ENCODE results near the gene COG5.

The COG5 gene

GRCh38 chr7:107332488-107333269 is 231.0 kb downstream of the COG5 start:
- H3K4me1 Mint-ChIP-seq (ENCODE audit: low read depth): peaks cover 14% of the 10 kb centered on the region
- no peaks in the 10 kb centered on the region for H3K27me3 Mint-ChIP-seq
- peaks cover 13% of the 10 kb centered on the region for H3K36me3 Mint-ChIP-seq (ENCODE audit: low read depth)
- peak overlapping the region; percentile 81 for H3K27ac Mint-ChIP-seq
- H3K4me3 Mint-ChIP-seq: peak overlapping the region; percentile 24
- no peaks in the 10 kb centered on the region for H3K9me3 Mint-ChIP-seq

- no peak overlapping the region for H3K4me3 Mint-ChIP-seq
- no peak overlapping the region for H3K27ac Mint-ChIP-seq
- H3K4me1 Mint-ChIP-seq (ENCODE audit: low read depth): peaks cover 14% of the 10 kb centered on the region
- peaks cover 5% of the 10 kb centered on the region for H3K36me3 Mint-ChIP-seq (ENCODE audit: low read depth)
- H3K9me3 Mint-ChIP-seq: no peaks in the 10 kb centered on the region
- H3K27me3 Mint-ChIP-seq: no peaks in the 10 kb centered on the region
Measured at GRCh38 chr7:107330478-107330877, 233.2 kb downstream of the COG5 start.

- Mint-ChIP-seq H3K9me3 (no peaks in the 10 kb centered on the region), H3K27ac (no peak overlapping the region), H3K27me3 (no peaks in the 10 kb centered on the region), H3K36me3 (ENCODE audit: low read depth) (peaks cover 5% of the 10 kb centered on the region), H3K4me1 (ENCODE audit: low read depth) (peaks cover 11% of the 10 kb centered on the region), H3K4me3 (no peak overlapping the region)
Measured at GRCh38 chr7:107327986-107328569, 235.6 kb downstream of the COG5 start.

- Mint-ChIP-seq H3K27ac (no peak overlapping the region), H3K27me3 (no peaks in the 10 kb centered on the region), H3K4me1 (ENCODE audit: low read depth) (no peaks in the 10 kb centered on the region), H3K4me3 (no peak overlapping the region), H3K9me3 (no peaks in the 10 kb centered on the region), H3K36me3 (ENCODE audit: low read depth) (peaks cover 19% of the 10 kb centered on the region)
Measured at GRCh38 chr7:107326061-107326460, 237.7 kb downstream of the COG5 start.

GRCh38 chr7:107322015-107322414 is 241.7 kb downstream of the COG5 start:
- Mint-ChIP-seq H3K27me3 (no peaks in the 10 kb centered on the region), H3K27ac (no peak overlapping the region), H3K4me1 (ENCODE audit: low read depth) (no peaks in the 10 kb centered on the region), H3K4me3 (no peak overlapping the region), H3K36me3 (ENCODE audit: low read depth) (peaks cover 25% of the 10 kb centered on the region), H3K9me3 (no peaks in the 10 kb centered on the region)

- no peak overlapping the region for H3K27ac Mint-ChIP-seq
- H3K4me1 Mint-ChIP-seq (ENCODE audit: low read depth): no peaks in the 10 kb centered on the region
- no peaks in the 10 kb centered on the region for H3K9me3 Mint-ChIP-seq
- H3K4me3 Mint-ChIP-seq: no peak overlapping the region
- no peaks in the 10 kb centered on the region for H3K27me3 Mint-ChIP-seq
- H3K36me3 Mint-ChIP-seq (ENCODE audit: low read depth): peaks cover 25% of the 10 kb centered on the region
Measured at GRCh38 chr7:107321611-107322010, 242.1 kb downstream of the COG5 start.

GRCh38 chr7:107319724-107320228 is 243.9 kb downstream of the COG5 start:
- peaks cover 31% of the 10 kb centered on the region for H3K36me3 Mint-ChIP-seq (ENCODE audit: low read depth)
- no peaks in the 10 kb centered on the region for H3K27me3 Mint-ChIP-seq
- H3K4me1 Mint-ChIP-seq (ENCODE audit: low read depth): no peaks in the 10 kb centered on the region
- no peak overlapping the region for H3K4me3 Mint-ChIP-seq
- no peak overlapping the region for H3K27ac Mint-ChIP-seq
- H3K9me3 Mint-ChIP-seq: no peaks in the 10 kb centered on the region

GRCh38 chr7:107318523-107319160 is 245.1 kb downstream of the COG5 start:
- no peaks in the 10 kb centered on the region for H3K4me1 Mint-ChIP-seq (ENCODE audit: low read depth)
- peaks cover 34% of the 10 kb centered on the region for H3K36me3 Mint-ChIP-seq (ENCODE audit: low read depth)
- no peak overlapping the region for H3K4me3 Mint-ChIP-seq
- no peaks in the 10 kb centered on the region for H3K27me3 Mint-ChIP-seq
- no peak overlapping the region for H3K27ac Mint-ChIP-seq
- H3K9me3 Mint-ChIP-seq: no peaks in the 10 kb centered on the region

GRCh38 chr7:107315716-107316220 is 248.0 kb downstream of the COG5 start:
- Mint-ChIP-seq H3K36me3 (ENCODE audit: low read depth) (peaks cover 25% of the 10 kb centered on the region), H3K27me3 (no peaks in the 10 kb centered on the region), H3K27ac (no peak overlapping the region), H3K4me1 (ENCODE audit: low read depth) (no peaks in the 10 kb centered on the region), H3K9me3 (no peaks in the 10 kb centered on the region), H3K4me3 (no peak overlapping the region)

GRCh38 chr7:107313355-107313754 is 250.4 kb downstream of the COG5 start:
- no peaks in the 10 kb centered on the region for H3K27me3 Mint-ChIP-seq
- peaks cover 16% of the 10 kb centered on the region for H3K36me3 Mint-ChIP-seq (ENCODE audit: low read depth)
- no peak overlapping the region for H3K4me3 Mint-ChIP-seq
- no peak overlapping the region for H3K27ac Mint-ChIP-seq
- H3K9me3 Mint-ChIP-seq: no peaks in the 10 kb centered on the region
- no peaks in the 10 kb centered on the region for H3K4me1 Mint-ChIP-seq (ENCODE audit: low read depth)

GRCh38 chr7:107312418-107312817 is 251.3 kb downstream of the COG5 start:
- Mint-ChIP-seq H3K36me3 (ENCODE audit: low read depth) (peaks cover 16% of the 10 kb centered on the region), H3K9me3 (no peaks in the 10 kb centered on the region), H3K4me3 (no peak overlapping the region), H3K4me1 (ENCODE audit: low read depth) (no peaks in the 10 kb centered on the region), H3K27ac (no peak overlapping the region), H3K27me3 (no peaks in the 10 kb centered on the region)

- H3K9me3 Mint-ChIP-seq: no peaks in the 10 kb centered on the region
- H3K4me1 Mint-ChIP-seq (ENCODE audit: low read depth): no peaks in the 10 kb centered on the region
- no peak overlapping the region for H3K4me3 Mint-ChIP-seq
- H3K27me3 Mint-ChIP-seq: no peaks in the 10 kb centered on the region
- peaks cover 19% of the 10 kb centered on the region for H3K36me3 Mint-ChIP-seq (ENCODE audit: low read depth)
- no peak overlapping the region for H3K27ac Mint-ChIP-seq
Measured at GRCh38 chr7:107309296-107309695, 254.4 kb downstream of the COG5 start.

- no peaks in the 10 kb centered on the region for H3K9me3 Mint-ChIP-seq
- no peak overlapping the region for H3K4me3 Mint-ChIP-seq
- H3K4me1 Mint-ChIP-seq (ENCODE audit: low read depth): no peaks in the 10 kb centered on the region
- no peak overlapping the region for H3K27ac Mint-ChIP-seq
- no peaks in the 10 kb centered on the region for H3K27me3 Mint-ChIP-seq
- H3K36me3 Mint-ChIP-seq (ENCODE audit: low read depth): peaks cover 10% of the 10 kb centered on the region
Measured at GRCh38 chr7:107304636-107305035, 259.1 kb downstream of the COG5 start.

GRCh38 chr7:107304063-107304462 is 259.7 kb downstream of the COG5 start:
- Mint-ChIP-seq H3K27me3 (no peaks in the 10 kb centered on the region), H3K4me1 (ENCODE audit: low read depth) (no peaks in the 10 kb centered on the region), H3K27ac (no peak overlapping the region), H3K9me3 (no peaks in the 10 kb centered on the region), H3K36me3 (ENCODE audit: low read depth) (peaks cover 10% of the 10 kb centered on the region), H3K4me3 (no peak overlapping the region)

- Mint-ChIP-seq H3K4me1 (ENCODE audit: low read depth) (no peaks in the 10 kb centered on the region), H3K36me3 (ENCODE audit: low read depth) (peaks cover 14% of the 10 kb centered on the region), H3K4me3 (no peak overlapping the region), H3K27me3 (no peaks in the 10 kb centered on the region), H3K9me3 (no peaks in the 10 kb centered on the region), H3K27ac (no peak overlapping the region)
Measured at GRCh38 chr7:107302250-107302847, 261.4 kb downstream of the COG5 start.
